CD14-positive monocyte (primary cell): ENCODE measurements around the gene HSD17B3. TPM values are rescaled to one million over a fixed set of nuclear protein-coding genes. Genes with fewer than 3 reads are reported as not detected.

ENCODE experiments used
- DNase-seq, 3 donors: peaks; one replicate each; pipeline ENCODE4 v3.0.0-alpha.2; 2011 to 2022
- H2AFZ ChIP-seq: 2 replicates; pipeline ENCODE4 v1.6.0; 2012; ENCODE audit warnings: mild to moderate bottlenecking, low read depth, low read length, inconsistent platforms; ENCODE audit not compliant: insufficient read depth, poor library complexity, severe bottlenecking
- H3K27ac ChIP-seq, 2 donors: 1 replicate in 1 of 2; 2 replicates in 1 of 2; pipeline ENCODE4 v1.5.1; 2012 to 2013; ENCODE audit warnings: low read length in 2 of 2, control low read depth in 1 of 2, inconsistent platforms in 1 of 2, low read depth in 1 of 2, mild to moderate bottlenecking in 1 of 2
- H3K27me3 ChIP-seq, 2 donors: one replicate each; pipeline versions ENCODE4 v1.6.0 to v1.6.1; 2011 to 2013; ENCODE audit warnings: low read length in 2 of 2; ENCODE audit not compliant: control insufficient read depth in 2 of 2, insufficient read depth in 2 of 2
- H3K36me3 ChIP-seq, 2 donors: replicated peaks in 1 of 2; 1 replicate in 1 of 2; 2 replicates in 1 of 2; pipeline versions ENCODE4 v1.5.1 to v1.6.1; 2012 to 2013; ENCODE audit warnings: low read length in 2 of 2, control low read depth in 1 of 2, inconsistent platforms in 1 of 2, mild to moderate bottlenecking in 1 of 2; ENCODE audit not compliant: insufficient read depth in 2 of 2, control insufficient read depth in 1 of 2
- H3K4me1 ChIP-seq, 2 donors: 1 replicate in 1 of 2; 2 replicates in 1 of 2; pipeline versions ENCODE4 v1.5.1 to v1.6.1; 2012 to 2013; ENCODE audit warnings: low read length in 2 of 2, control low read depth in 1 of 2, inconsistent platforms in 1 of 2, mild to moderate bottlenecking in 1 of 2, moderate library complexity in 1 of 2; ENCODE audit not compliant: insufficient read depth in 2 of 2, control insufficient read depth in 1 of 2
- H3K4me2 ChIP-seq: replicated peaks from 2 replicates; pipeline ENCODE3; 2012; ENCODE audit warnings: low read length, moderate library complexity, mild to moderate bottlenecking; ENCODE audit not compliant: poor library complexity, severe bottlenecking; ENCODE audit errors: extremely low read depth
- H3K4me3 ChIP-seq, 3 experiments: fragments of 200-600 bp in 1 of 3; sonication (generic) in 1 of 3; replicated peaks in 1 of 3; 1 replicate in 2 of 3; 2 replicates in 1 of 3; pipeline ENCODE4 v1.5.1; 2011 to 2013; ENCODE audit warnings: low read length in 3 of 3, mild to moderate bottlenecking in 3 of 3, control low read depth in 2 of 3, low read depth in 2 of 3, inconsistent platforms in 1 of 3, moderate library complexity in 1 of 3
- H3K79me2 ChIP-seq: 2 replicates; pipeline ENCODE4 v1.6.0; 2012; ENCODE audit warnings: mild to moderate bottlenecking, control low read depth, inconsistent platforms, low read length, moderate library complexity; ENCODE audit not compliant: insufficient read depth
- H3K9ac ChIP-seq: 2 replicates; pipeline ENCODE4 v1.6.0; 2017; ENCODE audit warnings: low read length, mild to moderate bottlenecking; ENCODE audit not compliant: insufficient read depth, poor library complexity, severe bottlenecking
- H3K9me3 ChIP-seq, 2 donors: replicated peaks in 1 of 2; 1 replicate in 1 of 2; 2 replicates in 1 of 2; pipeline versions ENCODE4 v1.5.1 to v1.6.1; 2012 to 2013; ENCODE audit warnings: low read length in 2 of 2, control low read depth in 1 of 2; ENCODE audit not compliant: control insufficient read depth in 1 of 2, insufficient read depth in 1 of 2
- H4K20me1 ChIP-seq: 2 replicates; pipeline ENCODE4 v1.6.0; 2012; ENCODE audit warnings: mild to moderate bottlenecking, low read length, control low read depth, moderate library complexity; ENCODE audit not compliant: insufficient read depth
- H3K27ac Mint-ChIP-seq, 7 donors: one replicate each; pipeline ENCODE4 v1.8.0; 2020; ENCODE audit warnings: mild to moderate bottlenecking in 7 of 7, mixed read lengths in 7 of 7, moderate library complexity in 6 of 7, inconsistent platforms in 2 of 7
- H3K27me3 Mint-ChIP-seq, 3 donors: one replicate each; pipeline ENCODE4 v1.8.0; 2021 to 2022; ENCODE audit warnings: low read depth in 3 of 3, mild to moderate bottlenecking in 3 of 3, mixed read lengths in 3 of 3, moderate library complexity in 3 of 3, inconsistent platforms in 1 of 3
- H3K36me3 Mint-ChIP-seq, 2 donors: one replicate each; pipeline ENCODE4 v1.8.0; 2020; ENCODE audit warnings: mixed read lengths in 2 of 2, inconsistent platforms in 1 of 2, mild to moderate bottlenecking in 1 of 2
- H3K4me1 Mint-ChIP-seq: one replicate; pipeline ENCODE4 v1.8.0; 2020; ENCODE audit warnings: mild to moderate bottlenecking, mixed read lengths
- H3K4me3 Mint-ChIP-seq, 2 donors: one replicate each; pipeline ENCODE4 v1.8.0; 2020; ENCODE audit warnings: mild to moderate bottlenecking in 2 of 2, mixed read lengths in 2 of 2, moderate library complexity in 1 of 2
- H3K9me3 Mint-ChIP-seq, 7 donors: one replicate each; pipeline ENCODE4 v1.8.0; 2020 to 2022; ENCODE audit warnings: mixed read lengths in 7 of 7, mild to moderate bottlenecking in 6 of 7, moderate library complexity in 6 of 7, inconsistent platforms in 2 of 7
- CTCF ChIP-seq: fragments of 200-600 bp; IDR thresholded peaks from one replicate; pipeline ENCODE4 v1.8.0; 2022; ENCODE audit warnings: antibody characterized with exemption, mild to moderate bottlenecking
- WGBS: methylation state at CpG from one replicate; pipeline ENCODE4 v1.1.5; 2013; ENCODE audit warnings: missing lambda C conversion rate; ENCODE audit not compliant: insufficient coverage; 5-methylcytosine and 5-hydroxymethylcytosine counted together
- intact Hi-C, 2 donors: fragments of 100-400 bp; cut with micrococcal nuclease; formaldehyde crosslinking; loops; one replicate each; pipeline versions ENCODE4 v1.15.0 to v1.15.1; 2023
- polyA plus RNA-seq, 3 donors: library from polyadenylated mRNA; depleted of rRNA in 1 of 3; unstranded in 2 of 3; stranded (reverse) in 1 of 3; fragments of 300-500 nt in 2 of 3; fragments of >200 nt in 1 of 3; fragmentation: Illumina TruSeq in 2 of 3; gene quantifications; 1 replicate in 2 of 3; 2 replicates in 1 of 3; pipeline ENCODE4 v1.2.3, GENCODE V29; 2012 to 2021

The HSD17B3 gene
- polyA plus RNA-seq, 3 donors, result 0.09 TPM; not detected in 2

GRCh38 chr9:96219900-96220257 lies 82.1 kb downstream of the HSD17B3 start:
- H3K27ac Mint-ChIP-seq, result no peak overlapping the region
- peak overlapping the region; percentile 53 for H3K4me2 ChIP-seq

More at GRCh38 chr9:96219900-96220257, 82.1 kb downstream of the HSD17B3 start:
- Mint-ChIP-seq H3K36me3 (no peaks in the 10 kb centered on the region), H3K4me3 (peak overlapping the region in 1 of 2 donors; percentile 23), H3K27me3 (peaks cover 39 to 55% (median 40%) of the 10 kb centered on the region in 3 donors), H3K9me3 (peaks cover 3 to 16% (median 10%) of the 10 kb centered on the region in 7 donors), H3K4me1 (peaks cover 22% of the 10 kb centered on the region)
- Histone ChIP-seq H3K9ac (no peak overlapping the region), H2AFZ (no peak overlapping the region), H4K20me1 (no peaks in the 10 kb centered on the region), H3K27ac (no peak overlapping the region), H3K9me3 (peaks cover 0 to 14% of the 10 kb centered on the region in 2 donors), H3K36me3 (no peaks in the 10 kb centered on the region), H3K79me2 (no peaks in the 10 kb centered on the region), H3K4me1 (peaks cover 16 to 26% of the 10 kb centered on the region in 2 donors), H3K4me3 (peak overlapping the region in 1 of 3 experiments; percentile 53), H3K27me3 (peaks cover 18 to 20% of the 10 kb centered on the region in 2 donors)
- TF ChIP-seq CTCF, result peak; percentile 54
- intact Hi-C loops, result loop anchor here (5.0 to 10.0 kb wide), 3 partner anchors 493 to 1538 kb away; no protein-coding TSS in a partner anchor
- DNase-seq, result no peak
- no CpG with 5 or more reads among the region's 2 CpGs for WGBS
